Effector memory CD4-positive, alpha-beta T cell (primary cell): Measurements from ENCODE around the gene BABAM2.

Experiments used
- DNase-seq, 3 donors: peaks; one replicate each; pipeline ENCODE4 v3.0.0-alpha.2; 2020
- H3K27ac ChIP-seq: 2 replicates; pipeline ENCODE4 v1.7.0; 2013; ENCODE audit warnings: mild to moderate bottlenecking, low read length, moderate library complexity; ENCODE audit not compliant: insufficient read depth, poor library complexity, severe bottlenecking
- H3K27me3 ChIP-seq: replicated peaks from 2 replicates; pipeline ENCODE4 v1.7.0; 2013; ENCODE audit warnings: mild to moderate bottlenecking, low read length; ENCODE audit not compliant: insufficient read depth, control insufficient read depth, poor library complexity, severe bottlenecking
- H3K36me3 ChIP-seq: 2 replicates; pipeline ENCODE4 v1.7.0; 2013; ENCODE audit warnings: mild to moderate bottlenecking, low read length, moderate library complexity; ENCODE audit not compliant: control insufficient read depth, insufficient read depth
- H3K4me1 ChIP-seq: 2 replicates; pipeline ENCODE4 v1.7.0; 2013; ENCODE audit warnings: low read length, mild to moderate bottlenecking; ENCODE audit not compliant: control insufficient read depth, insufficient read depth, poor library complexity, severe bottlenecking
- H3K4me3 ChIP-seq: 2 replicates; pipeline ENCODE4 v1.7.0; 2013; ENCODE audit warnings: low read length, low read depth, mild to moderate bottlenecking; ENCODE audit not compliant: insufficient read depth, poor library complexity, severe bottlenecking
- H3K9me3 ChIP-seq: 2 replicates; pipeline ENCODE4 v1.7.0; 2013; ENCODE audit warnings: mild to moderate bottlenecking, low read length, moderate library complexity; ENCODE audit not compliant: control insufficient read depth

The BABAM2 gene

DNA sequence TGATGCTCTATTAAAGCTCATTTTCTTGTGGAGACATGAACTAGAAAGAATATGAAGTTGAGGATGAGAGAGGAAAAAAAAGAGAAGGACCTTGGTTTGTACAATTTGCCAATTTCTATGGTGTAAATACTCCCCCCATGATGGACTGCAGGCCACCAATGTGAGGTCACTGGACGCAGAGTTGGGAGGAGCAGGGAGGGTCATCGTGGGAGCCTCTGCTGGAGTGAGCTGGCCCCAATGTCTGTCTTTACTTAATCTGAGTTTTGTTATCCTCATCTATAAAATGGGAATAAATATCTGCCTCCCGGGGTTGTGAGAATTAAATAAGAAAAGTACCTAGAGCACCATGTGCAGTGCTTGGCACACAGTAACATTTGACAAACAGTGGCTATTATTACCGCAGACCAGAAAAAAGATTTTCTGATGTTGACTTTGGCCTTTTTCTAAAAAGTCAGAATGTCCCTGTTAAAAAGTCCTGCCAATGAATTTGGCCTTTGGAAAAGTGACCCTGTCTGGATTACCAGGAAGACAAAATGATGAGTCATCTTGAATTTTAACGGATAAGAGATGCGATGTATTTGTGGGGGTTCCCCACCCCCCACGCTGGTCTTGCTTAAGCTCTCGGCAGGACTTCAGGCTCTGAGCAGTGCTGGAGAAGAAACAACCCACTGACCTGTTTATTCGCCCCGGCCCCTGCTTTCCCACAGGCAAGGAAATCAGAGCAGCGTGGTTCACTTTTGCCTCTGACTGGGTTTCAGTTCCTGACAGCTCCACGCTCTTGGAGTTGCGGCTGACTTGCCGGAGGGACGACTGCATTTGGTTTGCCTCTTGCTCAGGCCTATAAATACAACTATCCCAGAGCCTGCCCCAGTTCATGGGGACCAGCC lies 451.8 kb downstream of the BABAM2 start:
- H3K27ac ChIP-seq = no peak overlapping the region
- no peak overlapping the region for H3K4me3 ChIP-seq
- DNase-seq = no peak

DNA sequence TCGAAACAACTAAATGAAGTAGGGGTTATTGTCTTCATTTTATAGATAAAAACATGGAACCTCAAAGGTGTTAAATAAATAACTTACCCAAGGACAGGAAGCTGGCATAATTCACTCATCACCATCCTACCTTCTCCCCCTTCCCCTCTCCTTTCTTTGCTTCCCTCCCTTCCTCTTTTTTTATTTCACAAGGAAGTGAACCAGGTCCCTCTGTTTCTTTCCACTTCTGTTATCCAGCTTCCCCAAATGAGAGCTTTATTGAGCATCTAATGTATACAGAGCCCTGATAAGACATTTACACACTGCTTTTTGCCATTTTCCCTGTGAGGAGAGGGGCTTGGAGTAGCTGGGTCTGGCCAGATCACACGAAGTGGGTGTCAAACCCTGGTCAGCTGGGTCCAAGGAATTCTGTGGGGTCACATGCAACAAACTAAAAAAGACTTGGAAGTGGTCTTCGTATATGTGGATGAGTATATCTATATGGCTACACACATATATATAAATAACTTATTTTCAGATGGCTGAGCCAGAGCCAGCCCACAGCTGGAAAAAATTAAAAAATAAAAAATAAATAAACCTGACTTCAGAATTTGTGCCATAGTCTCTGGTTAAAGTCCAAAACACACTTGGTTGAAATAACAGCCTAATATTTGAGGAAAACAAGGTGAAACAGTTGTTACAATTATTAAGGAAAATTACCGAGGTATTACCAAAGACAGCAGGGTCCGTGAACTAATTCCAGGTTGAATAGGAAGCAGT lies 452.8 kb downstream of the BABAM2 start:
- Histone ChIP-seq H3K4me3 (no peak overlapping the region), H3K27ac (no peak overlapping the region)
- DNase-seq = no peak

More for the DNA sequence above, 451.8 kb downstream of the BABAM2 start:
- Histone ChIP-seq H3K9me3 (no peaks in the 10 kb centered on the region), H3K36me3 (no peaks in the 10 kb centered on the region), H3K27me3 (no peaks in the 10 kb centered on the region), H3K4me1 (peaks cover 6% of the 10 kb centered on the region)

DNA sequence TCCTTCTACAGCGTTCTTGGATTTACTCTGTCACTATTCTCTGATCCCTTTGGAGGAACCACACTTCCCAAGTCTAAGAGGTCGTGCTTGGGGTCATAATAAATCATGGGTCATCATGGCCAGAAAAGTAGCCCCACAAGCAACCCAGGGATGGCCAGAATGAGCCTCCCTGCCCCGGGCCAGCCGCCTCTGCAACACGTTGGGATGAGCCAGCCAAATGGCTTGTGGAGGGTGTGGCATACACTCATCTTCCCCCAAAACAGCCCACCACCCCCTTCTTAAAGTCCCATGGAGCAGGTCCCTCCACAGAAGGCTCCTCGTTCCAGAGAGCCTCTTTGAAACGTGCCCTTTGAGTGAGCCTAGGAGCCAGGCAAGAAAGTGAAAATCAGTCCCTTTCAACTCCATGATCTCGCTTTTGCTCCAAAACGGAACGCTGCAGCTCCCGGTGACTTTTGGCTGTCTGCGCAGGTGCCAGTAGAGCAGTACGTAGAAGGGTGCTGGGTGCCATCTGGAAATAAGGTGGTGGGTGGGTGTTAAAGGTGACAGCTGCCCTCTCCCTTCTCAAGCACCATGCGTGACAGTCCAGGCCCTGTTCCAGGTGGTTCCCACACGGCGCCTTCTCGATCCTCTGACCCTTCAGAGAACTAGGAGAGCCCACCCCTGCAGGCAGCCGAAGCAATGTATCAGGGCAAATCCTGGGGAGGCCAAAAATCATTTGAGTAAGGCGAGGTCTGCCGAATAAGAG lies 453.6 kb downstream of the BABAM2 start:
- no peaks in the 10 kb centered on the region for H3K36me3 ChIP-seq
- DNase-seq = no peak
- H3K4me1 ChIP-seq = peaks cover 23% of the 10 kb centered on the region
- H3K27ac ChIP-seq = no peak overlapping the region
- no peak overlapping the region for H3K4me3 ChIP-seq
- no peaks in the 10 kb centered on the region for H3K9me3 ChIP-seq
- H3K27me3 ChIP-seq = no peaks in the 10 kb centered on the region

More for the DNA sequence above, 452.8 kb downstream of the BABAM2 start:
- Histone ChIP-seq H3K36me3 (no peaks in the 10 kb centered on the region), H3K27me3 (no peaks in the 10 kb centered on the region), H3K4me1 (peaks cover 16% of the 10 kb centered on the region), H3K9me3 (no peaks in the 10 kb centered on the region)

DNA sequence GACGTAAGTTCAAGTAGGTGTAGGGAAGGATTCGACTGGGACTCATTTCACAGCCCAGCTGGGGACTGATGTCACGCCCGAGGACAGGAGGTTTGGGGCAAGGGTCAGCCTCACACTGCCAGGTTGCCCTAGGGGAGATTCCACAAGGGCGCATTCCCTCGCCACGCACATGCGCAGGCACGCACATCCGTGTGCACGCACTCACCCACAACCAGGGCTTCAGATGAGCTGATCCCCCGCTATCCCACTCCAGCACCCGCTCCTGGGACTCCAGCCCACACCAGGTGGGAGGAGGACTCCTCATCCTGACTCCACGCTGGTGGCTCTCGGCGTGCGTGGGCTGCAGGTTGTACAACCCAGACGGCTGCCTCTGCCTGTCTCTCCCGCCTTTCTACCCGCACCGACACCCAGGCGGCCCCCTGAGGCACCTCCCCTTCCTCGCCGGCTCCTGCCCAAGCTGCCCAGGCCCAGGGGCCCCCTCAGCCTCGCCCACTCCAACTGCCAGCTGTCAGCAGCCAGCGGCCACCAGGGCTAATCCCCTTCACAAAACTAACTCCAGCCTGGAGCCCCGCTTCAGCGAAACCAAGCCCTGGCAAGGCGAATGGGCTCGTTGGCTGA lies 454.3 kb downstream of the BABAM2 start:
- Histone ChIP-seq H3K27me3 (no peaks in the 10 kb centered on the region), H3K27ac (no peak overlapping the region), H3K4me3 (no peak overlapping the region), H3K36me3 (no peaks in the 10 kb centered on the region), H3K9me3 (no peaks in the 10 kb centered on the region), H3K4me1 (peaks cover 28% of the 10 kb centered on the region)
- DNase-seq = no peak

DNA sequence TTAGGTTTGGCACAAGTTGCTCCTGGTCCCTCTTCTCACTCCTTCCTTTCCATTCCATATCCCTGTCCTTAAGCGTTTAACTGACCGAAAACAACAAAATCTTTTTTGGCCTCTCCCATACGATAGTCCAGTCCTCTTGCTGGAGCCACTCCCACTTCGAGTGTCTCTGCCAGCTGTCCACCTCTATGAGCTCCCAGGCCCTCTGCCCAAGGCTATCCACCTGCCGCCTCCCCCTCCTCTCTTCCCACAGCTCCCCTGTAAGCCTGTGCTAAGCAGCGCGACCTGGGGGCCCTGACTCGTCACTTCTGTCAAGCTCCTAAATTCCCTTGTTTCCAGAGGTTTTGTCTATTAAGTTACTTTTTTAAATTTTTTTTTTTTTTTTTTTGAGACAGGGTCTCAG lies 455.1 kb downstream of the BABAM2 start:
- Histone ChIP-seq H3K27ac (no peak overlapping the region), H3K4me3 (no peak overlapping the region), H3K4me1 (peaks cover 28% of the 10 kb centered on the region), H3K27me3 (no peaks in the 10 kb centered on the region), H3K36me3 (no peaks in the 10 kb centered on the region), H3K9me3 (no peaks in the 10 kb centered on the region)
- no peak for DNase-seq

DNA sequence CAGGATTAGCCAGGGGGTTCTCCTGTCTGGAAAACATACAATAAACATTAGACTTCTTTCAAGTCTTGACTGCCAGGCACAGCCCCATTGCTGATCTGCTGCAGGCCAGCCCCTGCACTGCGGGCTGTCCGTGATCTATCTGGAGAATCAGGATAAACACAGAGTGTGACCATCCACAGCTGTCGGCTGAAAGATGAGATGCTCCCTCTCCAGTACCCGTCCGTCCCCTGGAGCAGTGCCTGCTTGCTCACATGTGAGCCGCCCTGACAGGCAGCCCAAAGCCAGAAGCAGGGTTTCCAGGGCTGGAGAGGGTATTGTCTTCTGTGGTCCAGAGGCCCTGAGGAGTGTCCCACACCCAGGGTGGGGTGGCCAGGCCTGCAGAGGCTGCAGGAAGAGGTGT lies 456.1 kb downstream of the BABAM2 start:
- H3K36me3 ChIP-seq = no peaks in the 10 kb centered on the region
- peaks cover 28% of the 10 kb centered on the region for H3K4me1 ChIP-seq
- no peaks in the 10 kb centered on the region for H3K9me3 ChIP-seq
- DNase-seq = no peak
- no peak overlapping the region for H3K4me3 ChIP-seq
- H3K27me3 ChIP-seq = no peaks in the 10 kb centered on the region
- H3K27ac ChIP-seq = no peak overlapping the region

DNA sequence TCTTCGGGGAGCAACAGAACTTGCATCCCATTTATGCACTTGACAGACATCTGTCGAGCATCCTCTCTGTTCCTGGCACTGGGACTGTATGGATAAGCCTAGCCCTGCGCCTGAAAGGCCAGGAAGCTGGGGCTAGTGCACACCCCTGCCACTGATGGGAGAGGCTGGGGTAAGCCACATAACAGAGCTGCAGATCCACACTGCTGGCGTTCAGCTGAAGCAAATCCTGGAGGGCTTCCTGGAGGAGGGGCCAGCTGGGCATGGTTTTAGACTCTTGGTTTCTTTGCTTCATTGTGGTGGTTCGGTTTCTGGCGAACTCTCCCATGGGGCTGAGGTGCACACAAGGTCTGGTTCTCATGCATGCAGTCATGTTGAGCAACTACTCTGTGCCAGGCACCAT lies 456.7 kb downstream of the BABAM2 start:
- Histone ChIP-seq H3K9me3 (no peaks in the 10 kb centered on the region), H3K36me3 (no peaks in the 10 kb centered on the region), H3K4me3 (no peak overlapping the region), H3K4me1 (peaks cover 28% of the 10 kb centered on the region), H3K27ac (no peak overlapping the region), H3K27me3 (no peaks in the 10 kb centered on the region)
- no peak for DNase-seq

DNA sequence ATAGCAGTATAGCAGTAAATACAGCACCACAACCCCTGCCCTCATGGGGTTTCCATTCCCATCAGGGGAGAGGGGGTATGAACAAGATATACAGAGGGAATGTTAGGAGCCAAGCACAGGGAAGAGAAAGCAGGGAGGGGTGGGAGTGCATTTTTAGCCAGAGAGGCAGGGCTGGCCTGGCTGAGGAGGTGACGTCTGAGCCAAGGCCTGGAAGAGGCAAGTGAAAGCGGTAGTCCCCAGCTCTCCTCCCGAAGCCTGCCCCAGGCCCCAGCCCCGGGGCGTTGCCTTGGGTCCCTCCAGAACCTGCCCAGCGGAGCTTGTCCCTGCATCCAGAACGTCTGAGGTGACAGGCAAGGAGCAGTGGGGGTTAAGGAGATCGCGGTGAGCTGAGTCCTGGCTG lies 457.1 kb downstream of the BABAM2 start:
- Histone ChIP-seq H3K9me3 (no peaks in the 10 kb centered on the region), H3K36me3 (no peaks in the 10 kb centered on the region), H3K4me3 (no peak overlapping the region), H3K27me3 (no peaks in the 10 kb centered on the region), H3K27ac (no peak overlapping the region), H3K4me1 (peaks cover 28% of the 10 kb centered on the region)
- DNase-seq = no peak

DNA sequence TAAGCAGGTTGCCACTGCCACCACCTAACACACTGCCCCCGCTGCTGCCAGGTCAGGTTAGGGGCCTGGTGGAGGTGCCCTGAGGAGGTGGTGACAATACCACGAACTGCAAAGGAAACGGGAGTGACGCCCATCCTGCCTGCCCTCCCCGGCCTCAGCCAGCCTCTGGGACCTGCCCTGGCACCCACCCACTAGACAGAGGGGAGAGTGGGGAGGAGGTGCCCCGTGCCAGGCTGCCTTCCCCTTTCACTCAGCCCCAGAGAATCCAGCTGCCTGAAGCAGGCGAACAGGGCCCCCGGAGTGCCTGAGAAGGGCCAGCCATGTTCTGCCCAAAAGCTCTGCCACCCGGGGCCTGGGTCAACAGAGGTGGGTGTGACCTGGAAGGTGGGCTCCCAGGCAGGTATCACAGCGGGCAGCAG lies 457.6 kb downstream of the BABAM2 start:
- DNase-seq = peak; percentile 48 to 50 (median 49)
- H3K27ac ChIP-seq = no peak overlapping the region

More for the DNA sequence above, 457.6 kb downstream of the BABAM2 start:
- Histone ChIP-seq H3K4me3 (no peak overlapping the region), H3K9me3 (no peaks in the 10 kb centered on the region), H3K27me3 (no peaks in the 10 kb centered on the region), H3K4me1 (peaks cover 28% of the 10 kb centered on the region), H3K36me3 (no peaks in the 10 kb centered on the region)
